Heart left ventricle (tissue), 16 donors: ENCODE results near the gene LAMA2. TPM values are rescaled to one million over a fixed set of nuclear protein-coding genes. Genes with fewer than 3 reads are reported as not detected.

Experiments
- ATAC-seq, 4 donors: fragments of 200-7000 bp; cut with Tn5 transposase; one replicate each; pipeline ENCODE4 v1.9.1; 2020 to 2022; ENCODE audit warnings: moderate library complexity in 4 of 4, mild to moderate bottlenecking in 3 of 4, moderate number of reproducible peaks in 1 of 4
- DNase-seq, 5 donors: peaks; one replicate each; pipeline ENCODE4 v3.0.0-alpha.2; 2020
- H3K27ac ChIP-seq, 12 donors: fragments of 200-600 bp; sonication (generic) in 4 of 12; one replicate each; pipeline versions ENCODE4 v1.5.0 to v1.8.0; 2016 to 2022; ENCODE audit warnings: mild to moderate bottlenecking in 2 of 12
- H3K27me3 ChIP-seq, 9 donors: fragments of 200-600 bp; sonication (generic) in 2 of 9; one replicate each; pipeline versions ENCODE4 v1.5.1 to v1.8.0; 2016 to 2022; ENCODE audit warnings: mild to moderate bottlenecking in 3 of 9
- H3K36me3 ChIP-seq, 9 donors: fragments of 200-600 bp; sonication (generic) in 2 of 9; one replicate each; pipeline versions ENCODE4 v1.5.0 to v1.8.0; 2018 to 2022; ENCODE audit warnings: mild to moderate bottlenecking in 2 of 9
- H3K4me1 ChIP-seq, 12 donors: fragments of 200-600 bp; sonication (generic) in 4 of 12; one replicate each; pipeline versions ENCODE4 v1.5.0 to v1.8.0; 2016 to 2022; ENCODE audit warnings: mild to moderate bottlenecking in 3 of 12
- H3K4me3 ChIP-seq, 12 donors: fragments of 200-600 bp; sonication (generic) in 4 of 12; one replicate each; pipeline versions ENCODE4 v1.5.0 to v1.8.0; 2017 to 2022; ENCODE audit warnings: mild to moderate bottlenecking in 9 of 12, moderate library complexity in 4 of 12
- H3K9me3 ChIP-seq, 12 donors: fragments of 200-600 bp; sonication (generic) in 4 of 12; one replicate each; pipeline versions ENCODE4 v1.5.0 to v1.8.0; 2016 to 2022; ENCODE audit warnings: mild to moderate bottlenecking in 1 of 12
- CTCF ChIP-seq, 12 donors: fragments of 200-600 bp; sonication (generic) in 4 of 12; IDR thresholded peaks; one replicate each; pipeline versions ENCODE4 v1.5.0 to v1.8.0; 2018 to 2022; ENCODE audit warnings: antibody characterized with exemption in 12 of 12, mild to moderate bottlenecking in 5 of 12
- POLR2A ChIP-seq, 2 donors: fragments of 450-650 bp; IDR thresholded peaks; one replicate each; pipeline ENCODE4 v1.6.1; 2017; ENCODE audit warnings: antibody characterized with exemption in 2 of 2, mild to moderate bottlenecking in 2 of 2, moderate library complexity in 2 of 2
- WGBS, 4 donors: extraction: QIAGEN DNeasy Blood & Tissue Kit in 2 of 4; methylation state at CpG; one replicate each; pipeline versions ENCODE4 v1.1.5 to v1.1.7; 2013 to 2018; 5-methylcytosine and 5-hydroxymethylcytosine counted together
- intact Hi-C, 10 donors: fragments of 100-400 bp; cut with DNase I; formaldehyde crosslinking; loops; one replicate each; pipeline versions ENCODE4 v1.11.1 to v1.14.2; 2022
- polyA plus RNA-seq, 2 donors: library from polyadenylated mRNA; stranded (reverse); fragments of 200-250 nt; gene quantifications; one replicate each; pipeline ENCODE4 v1.2.3, GENCODE V29; 2013
- total RNA-seq, 9 donors: library from RNA; depleted of rRNA in 2 of 9; stranded (reverse); fragments of >200 nt in 2 of 9; fragmentation: NEBNext Ultra II Directional in 3 of 9; extraction: Animal tissue kit (Norgen Biotek cat#: 25700) in 3 of 9; gene quantifications; one replicate each; pipeline versions ENCODE4 v1.1.0 to v1.2.4, GENCODE V29; 2016 to 2023
- donor health status: ischemic (EF 13 %, LVEDD 7.1; RV severe dilation, severe dysfunction).
- donor health status: healthy with polysubstance abuse.
- donor health status: DM: no; HTN: yes; CAD: no.
- donor health status: DM: no; HTN: no; CAD: no.
- donor health status: ischemic (EF 25% LVEDD 6.9; RV normal size, moderate dysfunction).
- donor health status: ischemic (EF 25% LVEDD 5.7; RV mildly dilated, moderate dysfunction).
- donor health status: healthy.
- donor health status: DM: yes; HTN: yes; CAD: no.
- donor health status: ischemic (EF 35%, LVEDD 5.7; RV mildly dilated, moderate dysfunction).
- donor health status: nonischemic (EF 11% LVEDD 7.7; RV severe dilation, severe dysfunction).
- donor health status: DM: yes; HTN: yes; CAD: no.
- donor health status: PGD.
- donor health status: ischemic (EF 29% LVEDD 5.4; RV normal size, mild dysfunction).
- donor health status: nonischemic (EF 23%, LVEDD 6.1; RV moderate dilation, normal function).

The LAMA2 gene
- total and polyA plus RNA-seq, 11 donors, result 34.8 to 299 (median 206) TPM

GRCh38 chr6:129507846-129508245, 624.9 kb downstream of the LAMA2 start:
- no peak for ATAC-seq

GRCh38 chr6:129508477-129509145, 625.7 kb downstream of the LAMA2 start:
- intact Hi-C loops, result loop anchor here in 1 of 10 donors (10.0 kb wide), 1 partner anchor 56 kb away; no protein-coding TSS in a partner anchor
- H3K4me1 ChIP-seq, result peaks cover 0 to 36% (median 12%) of the 10 kb centered on the region in 12 donors
- no peaks in the 10 kb centered on the region for H3K27me3 ChIP-seq
- WGBS, 4 donors, result 47 to 50% (median 48%) methylated on average over 4 of the region's 4 CpGs
- no peaks in the 10 kb centered on the region for H3K9me3 ChIP-seq
- peak in 2 of 4 donors; percentile 21 to 33 for ATAC-seq
- DNase-seq, result no peak
- no peak for TF ChIP-seq CTCF (IDR thresholded peaks at IDR 0.05)
- TF ChIP-seq POLR2A (IDR thresholded peaks at IDR 0.05), result no peak
- peaks cover 0 to 100% (median 29%) of the 10 kb centered on the region in 9 donors for H3K36me3 ChIP-seq
- no peak overlapping the region for H3K4me3 ChIP-seq
- peak overlapping the region in 3 of 12 donors; percentile 1 to 36 (median 2) for H3K27ac ChIP-seq

More at GRCh38 chr6:129507846-129508245, 624.9 kb downstream of the LAMA2 start:
- 26 to 36% (median 29%) methylated on average over 1 of the region's 1 CpG for WGBS, 4 donors
- Histone ChIP-seq H3K9me3 (no peaks in the 10 kb centered on the region), H3K4me1 (peaks cover 0 to 43% (median 13%) of the 10 kb centered on the region in 12 donors), H3K27ac (peak overlapping the region in 1 of 12 donors; percentile 36), H3K36me3 (peaks cover 0 to 100% (median 28%) of the 10 kb centered on the region in 9 donors), H3K27me3 (no peaks in the 10 kb centered on the region), H3K4me3 (no peak overlapping the region)
- TF ChIP-seq CTCF (IDR thresholded peaks at IDR 0.05), result no peak
- TF ChIP-seq POLR2A (IDR thresholded peaks at IDR 0.05), result no peak
- DNase-seq, result no peak
- intact Hi-C loops, result loop anchor here in 1 of 10 donors (10.0 kb wide), 1 partner anchor 57 kb away; no protein-coding TSS in a partner anchor

GRCh38 chr6:129510950-129511349, 628.0 kb downstream of the LAMA2 start:
- no peaks in the 10 kb centered on the region for H3K27me3 ChIP-seq
- H3K4me3 ChIP-seq, result no peak overlapping the region
- DNase-seq (no peak), ATAC-seq (no peak)
- H3K27ac ChIP-seq, result peak overlapping the region in 2 of 12 donors; percentile 14 to 39
- intact Hi-C loops, result no loop called here
- H3K9me3 ChIP-seq, result no peaks in the 10 kb centered on the region
- TF ChIP-seq POLR2A (IDR thresholded peaks at IDR 0.05), result no peak
- no peak for TF ChIP-seq CTCF (IDR thresholded peaks at IDR 0.05)
- peaks cover 0 to 100% (median 32%) of the 10 kb centered on the region in 9 donors for H3K36me3 ChIP-seq
- H3K4me1 ChIP-seq, result peaks cover 0 to 27% (median 11%) of the 10 kb centered on the region in 12 donors
- 78 to 84% (median 80%) methylated on average over 2 of the region's 2 CpGs for WGBS, 4 donors

- H3K4me3 ChIP-seq, result no peak overlapping the region
- ATAC-seq (no peak), DNase-seq (no peak)
- intact Hi-C loops, result no loop called here
- no peaks in the 10 kb centered on the region for H3K27me3 ChIP-seq
- no peaks in the 10 kb centered on the region for H3K9me3 ChIP-seq
- WGBS, 4 donors, result 90 to 95% (median 92%) methylated on average over 3 of the region's 3 CpGs
- TF ChIP-seq CTCF (IDR thresholded peaks at IDR 0.05) (no peak), POLR2A (IDR thresholded peaks at IDR 0.05) (no peak)
- peaks cover 0 to 11% (median 0%) of the 10 kb centered on the region in 12 donors for H3K4me1 ChIP-seq
- H3K36me3 ChIP-seq, result peaks cover 0 to 95% (median 37%) of the 10 kb centered on the region in 9 donors
- H3K27ac ChIP-seq, result no peak overlapping the region
Measured at GRCh38 chr6:129513471-129513870, 630.5 kb downstream of the LAMA2 start.
